Caco-2 (cell line): ENCODE data around the gene TNFAIP3. TPM values are rescaled to one million over a fixed set of nuclear protein-coding genes. Genes with fewer than 3 reads are reported as not detected.

Experiments used
- BruUV-seq: library from RNA; stranded (reverse); fragments of 400-500 nt; replicated peaks from 2 replicates; lab custom pipeline; 2021; lab: Mats Ljungman, UMichigan
- CTCF ChIA-PET: fragments of 300-600 bp; sonication (Branson Sonifier 250); formaldehyde crosslinking; loops from one replicate; lab custom pipeline; 2022; ENCODE audit warnings: antibody characterized with exemption; lab: Charles Lee
- POLR2A ChIA-PET: fragments of 300-600 bp; sonication (Branson Sonifier 250); formaldehyde crosslinking; loops from one replicate; lab custom pipeline; 2022; ENCODE audit warnings: antibody characterized with exemption; lab: Charles Lee
- DNase-seq, 2 experiments: peaks; one replicate each; pipeline versions ENCODE4 v3.0.0 to v3.0.0-alpha.2; 2020 to 2022
- H3K27me3 ChIP-seq: replicated peaks from 2 replicates; pipeline ENCODE4 v1.6.0; 2011; ENCODE audit warnings: low read length; ENCODE audit not compliant: control insufficient read depth, insufficient read depth
- H3K36me3 ChIP-seq: 2 replicates; pipeline ENCODE4 v1.5.1; 2011; ENCODE audit warnings: low read length; ENCODE audit not compliant: control insufficient read depth, insufficient read depth
- H3K4me1 ChIP-seq: fragments of 250-450 bp; sonication (Bioruptor Pico); 2 replicates; pipeline ENCODE4 v1.5.1; 2020; ENCODE audit warnings: mild to moderate bottlenecking
- H3K4me3 ChIP-seq: 2 replicates; pipeline ENCODE4 v1.5.1; 2011; ENCODE audit warnings: low read depth, mild to moderate bottlenecking, control low read depth, low read length
- H3K9me3 ChIP-seq: fragments of 250-450 bp; sonication (Bioruptor Pico); 2 replicates; pipeline ENCODE4 v1.5.1; 2020; ENCODE audit warnings: mild to moderate bottlenecking, moderate library complexity
- H3K27ac Mint-ChIP-seq: one replicate; pipeline ENCODE4 v1.8.0; 2022; ENCODE audit warnings: mixed read lengths; ENCODE audit not compliant: unreplicated experiment
- H3K27me3 Mint-ChIP-seq: one replicate; pipeline ENCODE4 v1.8.0; 2022; ENCODE audit warnings: mixed read lengths; ENCODE audit not compliant: insufficient read depth, unreplicated experiment
- H3K36me3 Mint-ChIP-seq: one replicate; pipeline ENCODE4 v1.8.0; 2022; ENCODE audit warnings: mild to moderate bottlenecking, mixed read lengths; ENCODE audit not compliant: insufficient read depth, unreplicated experiment
- H3K4me1 Mint-ChIP-seq: one replicate; pipeline ENCODE4 v1.8.0; 2022; ENCODE audit warnings: low read depth, mixed read lengths; ENCODE audit not compliant: unreplicated experiment
- H3K4me3 Mint-ChIP-seq: one replicate; pipeline ENCODE4 v1.8.0; 2022; ENCODE audit warnings: mild to moderate bottlenecking, moderate library complexity, mixed read lengths; ENCODE audit not compliant: unreplicated experiment
- H3K9me3 Mint-ChIP-seq: one replicate; pipeline ENCODE4 v1.8.0; 2022; ENCODE audit warnings: mixed read lengths; ENCODE audit not compliant: unreplicated experiment
- intact Hi-C: fragments of 100-400 bp; cut with micrococcal nuclease; formaldehyde crosslinking; loops from one replicate; pipeline ENCODE4 v1.10.0; 2022; ENCODE audit not compliant: unreplicated experiment
- total RNA-seq: library from RNA; stranded (reverse); gene quantifications from 2 replicates; pipeline ENCODE4 v1.2.3, GENCODE V29; 2022
- TF ChIP-seq, protein P1 (sequence below), 2 experiments: fragments of 200-600 bp in 1 of 2; IDR thresholded peaks; 1 replicate in 1 of 2; 2 replicates in 1 of 2; pipeline versions ENCODE4 v1.5.1 to v1.8.0; 2011 to 2022; ENCODE audit warnings: antibody characterized with exemption in 1 of 2, control low read depth in 1 of 2, inconsistent platforms in 1 of 2, low read depth in 1 of 2, low read length in 1 of 2, mild to moderate bottlenecking in 1 of 2, moderate library complexity in 1 of 2; ENCODE audit not compliant: insufficient read depth in 1 of 2, severe bottlenecking in 1 of 2, unreplicated experiment in 1 of 2

TNFAIP3 gene
- total RNA-seq, 1 experiment from 2014 or later: 45.7 TPM

DNA sequence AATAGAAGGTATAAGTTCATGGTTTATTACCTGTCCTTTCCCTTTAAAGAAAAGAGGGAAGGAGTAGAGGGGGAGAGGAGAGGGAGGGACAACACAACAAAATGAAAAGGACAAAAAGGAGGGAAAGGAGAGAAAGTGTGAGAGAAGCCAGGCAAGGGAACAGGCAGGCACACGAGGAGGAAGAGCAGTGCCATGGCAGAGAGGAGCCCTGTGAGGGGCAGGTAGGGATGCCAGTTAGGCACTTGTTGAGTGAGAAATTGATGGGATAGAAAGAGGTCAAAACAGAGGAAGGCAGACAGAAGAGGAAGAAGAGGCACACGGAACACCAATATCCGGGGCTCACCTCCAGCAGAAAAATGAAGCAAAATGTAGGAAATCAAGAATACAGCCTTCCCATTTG lies 42.5 kb downstream of the TNFAIP3 start:
- H3K27me3 ChIP-seq: no peaks in the 10 kb centered on the region
- peaks cover 19% of the 10 kb centered on the region for H3K9me3 Mint-ChIP-seq
- peaks cover 6% of the 10 kb centered on the region for H3K4me1 Mint-ChIP-seq
- H3K4me1 ChIP-seq: peaks cover 7% of the 10 kb centered on the region
- no peak overlapping the region for H3K4me3 ChIP-seq
- no peak overlapping the region for H3K4me3 Mint-ChIP-seq
- H3K27me3 Mint-ChIP-seq: no peaks in the 10 kb centered on the region
- BruUV-seq: no TSS peak
- ChIA-PET POLR2A (no interaction called here), CTCF (no interaction called here)
- no peak overlapping the region for H3K27ac Mint-ChIP-seq
- H3K36me3 ChIP-seq: no peaks in the 10 kb centered on the region
- TF ChIP-seq, protein P1, sequence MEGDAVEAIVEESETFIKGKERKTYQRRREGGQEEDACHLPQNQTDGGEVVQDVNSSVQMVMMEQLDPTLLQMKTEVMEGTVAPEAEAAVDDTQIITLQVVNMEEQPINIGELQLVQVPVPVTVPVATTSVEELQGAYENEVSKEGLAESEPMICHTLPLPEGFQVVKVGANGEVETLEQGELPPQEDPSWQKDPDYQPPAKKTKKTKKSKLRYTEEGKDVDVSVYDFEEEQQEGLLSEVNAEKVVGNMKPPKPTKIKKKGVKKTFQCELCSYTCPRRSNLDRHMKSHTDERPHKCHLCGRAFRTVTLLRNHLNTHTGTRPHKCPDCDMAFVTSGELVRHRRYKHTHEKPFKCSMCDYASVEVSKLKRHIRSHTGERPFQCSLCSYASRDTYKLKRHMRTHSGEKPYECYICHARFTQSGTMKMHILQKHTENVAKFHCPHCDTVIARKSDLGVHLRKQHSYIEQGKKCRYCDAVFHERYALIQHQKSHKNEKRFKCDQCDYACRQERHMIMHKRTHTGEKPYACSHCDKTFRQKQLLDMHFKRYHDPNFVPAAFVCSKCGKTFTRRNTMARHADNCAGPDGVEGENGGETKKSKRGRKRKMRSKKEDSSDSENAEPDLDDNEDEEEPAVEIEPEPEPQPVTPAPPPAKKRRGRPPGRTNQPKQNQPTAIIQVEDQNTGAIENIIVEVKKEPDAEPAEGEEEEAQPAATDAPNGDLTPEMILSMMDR (IDR thresholded peaks at IDR 0.05; ENCODE audit: insufficient read depth in 1 of 2, low read depth in 1 of 2, low read length in 1 of 2, severe bottlenecking in 1 of 2, unreplicated experiment in 1 of 2): no peak
- H3K36me3 Mint-ChIP-seq: no peaks in the 10 kb centered on the region
- peaks cover 5% of the 10 kb centered on the region; the same call in 1 of the 2 replicates for H3K9me3 ChIP-seq
- intact Hi-C loops: no loop called here
- DNase-seq: no peak

DNA sequence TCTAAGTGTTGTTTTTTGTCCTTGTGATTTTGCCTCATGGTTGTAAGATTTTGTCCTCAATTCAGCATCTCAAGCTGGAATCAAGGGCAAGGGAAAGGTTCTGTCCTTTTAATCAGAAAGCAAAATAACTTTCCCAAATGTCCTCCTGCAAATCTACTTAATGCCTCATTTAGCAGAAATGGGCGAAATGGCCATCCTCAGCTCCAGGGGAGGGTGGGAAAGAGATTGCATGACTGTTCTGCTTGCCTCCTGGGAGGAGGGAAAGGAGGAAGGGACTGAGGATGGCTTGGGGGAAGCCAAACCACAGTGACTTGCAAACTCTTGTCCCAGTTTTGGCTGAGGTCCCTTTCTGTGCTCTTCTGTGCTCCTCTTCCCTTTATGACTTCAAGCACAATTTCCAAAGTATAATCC lies 43.4 kb downstream of the TNFAIP3 start:
- no peaks in the 10 kb centered on the region for H3K27me3 Mint-ChIP-seq
- no peak overlapping the region for H3K27ac Mint-ChIP-seq
- TF ChIP-seq, protein P1 (IDR thresholded peaks at IDR 0.05; ENCODE audit: insufficient read depth in 1 of 2, low read depth in 1 of 2, low read length in 1 of 2, severe bottlenecking in 1 of 2, unreplicated experiment in 1 of 2): no peak
- intact Hi-C loops: no loop called here
- H3K36me3 Mint-ChIP-seq: no peaks in the 10 kb centered on the region
- H3K4me3 Mint-ChIP-seq: no peak overlapping the region
- ChIA-PET CTCF (interaction anchor here (1.3 kb wide), 1 partner anchor 36 kb away, joined by 3 read pairs; no protein-coding TSS in a partner anchor), POLR2A (no interaction called here)
- no peaks in the 10 kb centered on the region for H3K27me3 ChIP-seq
- no peak overlapping the region for H3K4me3 ChIP-seq
- BruUV-seq: no TSS peak
- H3K9me3 Mint-ChIP-seq: peaks cover 27% of the 10 kb centered on the region
- H3K36me3 ChIP-seq: no peaks in the 10 kb centered on the region
- H3K9me3 ChIP-seq: peaks cover 5% of the 10 kb centered on the region; the same call in 1 of the 2 replicates
- H3K4me1 ChIP-seq: no peaks in the 10 kb centered on the region; the same call in 1 of the 2 replicates
- no peak for DNase-seq
- H3K4me1 Mint-ChIP-seq: peaks cover 1% of the 10 kb centered on the region

DNA sequence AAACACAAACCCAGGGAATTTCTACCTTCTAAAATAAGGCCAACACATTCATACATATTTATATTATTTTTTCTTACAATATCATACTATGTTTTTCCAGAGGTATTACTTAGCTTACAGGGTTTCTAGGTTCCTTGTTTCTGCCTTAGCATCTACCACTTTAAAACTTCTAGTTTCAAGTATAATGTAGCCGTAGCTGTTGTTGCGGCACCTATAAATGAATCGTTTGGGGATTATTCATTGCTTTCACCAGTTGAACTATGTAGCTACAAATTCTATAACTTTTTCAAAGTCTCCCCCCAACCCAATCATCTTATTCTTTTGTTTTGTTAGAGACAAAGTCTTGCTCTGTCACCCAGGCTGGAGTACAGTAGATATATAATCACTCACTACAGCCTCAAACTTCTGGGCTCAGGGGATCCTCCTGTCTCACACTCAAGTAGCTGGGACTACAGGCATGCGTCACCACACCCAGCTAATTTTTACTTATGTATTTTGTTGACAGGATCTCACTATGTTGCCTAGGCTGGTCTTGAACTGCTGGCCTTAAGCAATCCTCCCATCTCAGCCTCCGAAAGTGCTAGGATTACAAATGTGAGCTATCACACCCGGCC lies 43.9 kb downstream of the TNFAIP3 start:
- ChIA-PET CTCF (interaction anchor here (1.3 kb wide), 1 partner anchor 36 kb away, joined by 3 read pairs; no protein-coding TSS in a partner anchor), POLR2A (no interaction called here)
- Histone ChIP-seq H3K4me3 (no peak overlapping the region), H3K27me3 (no peaks in the 10 kb centered on the region), H3K4me1 (no peaks in the 10 kb centered on the region), H3K36me3 (no peaks in the 10 kb centered on the region), H3K9me3 (peaks cover 5% of the 10 kb centered on the region; the same call in 1 of the 2 replicates)
- Mint-ChIP-seq H3K27ac (no peak overlapping the region), H3K36me3 (no peaks in the 10 kb centered on the region), H3K9me3 (peaks cover 27% of the 10 kb centered on the region), H3K4me1 (no peaks in the 10 kb centered on the region), H3K4me3 (no peak overlapping the region), H3K27me3 (no peaks in the 10 kb centered on the region)
- intact Hi-C loops: no loop called here
- no peak for DNase-seq
- no TSS peak for BruUV-seq
- TF ChIP-seq, protein P1 (IDR thresholded peaks at IDR 0.05; ENCODE audit: insufficient read depth in 1 of 2, low read depth in 1 of 2, low read length in 1 of 2, severe bottlenecking in 1 of 2, unreplicated experiment in 1 of 2): no peak
